A673 (cell line): ENCODE measurements around the gene PSMB8. TPM values are rescaled to one million over a fixed set of nuclear protein-coding genes. Genes with fewer than 3 reads are reported as not detected.

Experiments
- BruUV-seq: library from RNA; stranded (reverse); fragments of 400-500 nt; replicated peaks from 2 replicates; lab custom pipeline; 2021; lab: Mats Ljungman, UMichigan
- CTCF ChIA-PET: fragments of 300-600 bp; sonication (Branson Sonifier 250); formaldehyde crosslinking; loops from one replicate; lab custom pipeline; 2022; ENCODE audit warnings: antibody characterized with exemption; lab: Charles Lee
- POLR2A ChIA-PET: fragments of 300-600 bp; sonication (Branson Sonifier 250); formaldehyde crosslinking; loops from one replicate; lab custom pipeline; 2022; ENCODE audit warnings: antibody characterized with exemption; ENCODE audit not compliant: low non-redundant PET; lab: Charles Lee
- DNase-seq: peaks from one replicate; pipeline ENCODE4 v3.0.0-alpha.2; 2015; ENCODE audit warnings: low spot score
- H3K27ac ChIP-seq: fragments of 200-600 bp; sonication (generic); 2 replicates; pipeline ENCODE4 v1.5.1; 2016; ENCODE audit warnings: mixed run types, low read depth, mild to moderate bottlenecking, mixed read lengths, antibody characterized with exemption, low read length; ENCODE audit not compliant: poor library complexity, severe bottlenecking
- H3K27me3 ChIP-seq: fragments of 200-600 bp; sonication (generic); replicated peaks from 2 replicates; pipeline ENCODE4 v1.6.1; 2017; ENCODE audit warnings: mixed run types, low read depth, mild to moderate bottlenecking, mixed read lengths, antibody characterized with exemption, low read length; ENCODE audit not compliant: insufficient read depth, poor library complexity
- H3K36me3 ChIP-seq: fragments of 200-600 bp; sonication (generic); 2 replicates; pipeline ENCODE4 v1.6.1; 2016; ENCODE audit warnings: mixed run types, mild to moderate bottlenecking, mixed read lengths, antibody characterized with exemption, low read length; ENCODE audit not compliant: insufficient read depth, poor library complexity, severe bottlenecking
- H3K4me1 ChIP-seq: fragments of 200-600 bp; sonication (generic); 2 replicates; pipeline ENCODE4 v1.6.1; 2017; ENCODE audit warnings: mixed run types, mild to moderate bottlenecking, mixed read lengths, antibody characterized with exemption, low read length; ENCODE audit not compliant: insufficient read depth, poor library complexity, severe bottlenecking
- H3K4me3 ChIP-seq: fragments of 200-600 bp; sonication (generic); 2 replicates; pipeline ENCODE4 v1.5.1; 2016; ENCODE audit warnings: low read depth, mixed run types, mild to moderate bottlenecking, mixed read lengths, low read length; ENCODE audit not compliant: poor library complexity, severe bottlenecking
- H3K9me3 ChIP-seq: fragments of 200-600 bp; sonication (generic); 2 replicates; pipeline ENCODE4 v1.6.1; 2016; ENCODE audit warnings: mixed run types, low read depth, mild to moderate bottlenecking, mixed read lengths, antibody characterized with exemption, low read length; ENCODE audit not compliant: poor library complexity, severe bottlenecking
- CTCF ChIP-seq: fragments of 300-800, 200-600 bp; sonication (generic); conservative IDR thresholded peaks from 2 replicates; pipeline ENCODE4 v1.5.1; 2017; ENCODE audit warnings: low read depth, mild to moderate bottlenecking, antibody characterized with exemption, low read length, moderate library complexity, mixed read lengths
- EZH2 ChIP-seq: fragments of 200-600 bp; sonication (generic); IDR thresholded peaks from 2 replicates; pipeline ENCODE4 v1.6.1; 2017; ENCODE audit warnings: borderline replicate concordance, low read depth, mild to moderate bottlenecking, mixed read lengths, antibody characterized with exemption, low read length; ENCODE audit not compliant: poor library complexity, severe bottlenecking
- intact Hi-C: fragments of 100-400 bp; cut with micrococcal nuclease; formaldehyde crosslinking; loops from one replicate; pipeline ENCODE4 v1.10.0; 2022; ENCODE audit not compliant: unreplicated experiment
- total RNA-seq: library from RNA; stranded (reverse); gene quantifications from 2 replicates; pipeline ENCODE4 v1.2.3, GENCODE V29; 2021

PSMB8 gene
- total RNA-seq, 1 experiment from 2014 or later: 20.2 TPM

GRCh38 chr6:32833664-32834063 lies 10.2 kb downstream of the PSMB8 start:
- Histone ChIP-seq H3K36me3 (no peaks in the 10 kb centered on the region), H3K9me3 (no peaks in the 10 kb centered on the region), H3K4me3 (no peak overlapping the region), H3K27me3 (no peaks in the 10 kb centered on the region), H3K4me1 (peaks cover 9% of the 10 kb centered on the region), H3K27ac (no peak overlapping the region)
- no peak for DNase-seq
- intact Hi-C loops: no loop called here
- CTCF ChIA-PET: interaction anchor here (0.5 kb wide), 1 partner anchor 121 kb away, joined by 3 read pairs; no protein-coding TSS in a partner anchor
- POLR2A ChIA-PET: no interaction called here
- BruUV-seq: no TSS peak
- no peak for TF ChIP-seq EZH2
- no peak for TF ChIP-seq CTCF

GRCh38 chr6:32832535-32832934 lies 11.3 kb downstream of the PSMB8 start:
- no TSS peak for BruUV-seq
- no peaks in the 10 kb centered on the region for H3K9me3 ChIP-seq
- no peak overlapping the region for H3K27ac ChIP-seq
- POLR2A ChIA-PET: no interaction called here
- CTCF ChIA-PET: no interaction called here
- H3K4me3 ChIP-seq: no peak overlapping the region
- peaks cover 6% of the 10 kb centered on the region for H3K4me1 ChIP-seq
- no peaks in the 10 kb centered on the region for H3K36me3 ChIP-seq
- DNase-seq: no peak
- no peaks in the 10 kb centered on the region for H3K27me3 ChIP-seq
- intact Hi-C loops: no loop called here
- TF ChIP-seq CTCF: no peak
- TF ChIP-seq EZH2: no peak

DNA sequence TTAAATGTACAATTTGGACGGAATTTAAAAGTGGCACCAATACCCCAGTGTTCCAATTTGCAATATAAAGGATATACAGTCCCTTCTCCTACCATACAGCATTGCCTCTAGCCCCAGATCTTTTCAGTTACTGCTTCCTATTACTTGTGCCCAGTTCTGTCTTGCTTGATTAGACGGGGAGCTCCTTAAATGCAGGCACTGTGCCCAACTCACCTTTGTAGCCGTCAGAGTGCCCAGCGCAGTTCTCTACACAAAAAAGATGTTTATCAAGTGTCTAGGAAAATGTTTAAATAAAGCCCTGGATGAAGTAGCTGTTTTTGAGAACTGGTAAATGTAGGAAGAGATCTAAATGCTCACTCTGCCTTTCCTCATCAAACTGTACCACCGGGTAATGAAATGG lies 12.9 kb downstream of the PSMB8 start:
- POLR2A ChIA-PET: no interaction called here
- H3K36me3 ChIP-seq: no peaks in the 10 kb centered on the region
- no peaks in the 10 kb centered on the region for H3K27me3 ChIP-seq
- BruUV-seq: no TSS peak
- intact Hi-C loops: no loop called here
- no peak overlapping the region for H3K4me3 ChIP-seq
- H3K4me1 ChIP-seq: no peaks in the 10 kb centered on the region
- no peak overlapping the region for H3K27ac ChIP-seq
- DNase-seq: no peak
- CTCF ChIA-PET: no interaction called here
- H3K9me3 ChIP-seq: no peaks in the 10 kb centered on the region
- no peak for TF ChIP-seq CTCF
- no peak for TF ChIP-seq EZH2
